BE2C (cell line): ENCODE data around the gene RAB40B.

Experiments used
- DNase-seq: peaks from one replicate; pipeline ENCODE4 v3.0.0-alpha.2; 2020
- H3K27me3 ChIP-seq: fragments of 250-450 bp; sonication (Bioruptor Pico); 2 replicates; pipeline ENCODE4 v1.5.1; 2020; ENCODE audit warnings: mild to moderate bottlenecking
- H3K36me3 ChIP-seq: fragments of 250-450 bp; sonication (Bioruptor Pico); 2 replicates; pipeline ENCODE4 v1.5.1; 2020; ENCODE audit warnings: mild to moderate bottlenecking
- H3K4me1 ChIP-seq: fragments of 250-450 bp; sonication (Bioruptor Pico); 2 replicates; pipeline ENCODE4 v1.5.1; 2020
- H3K4me3 ChIP-seq: 2 replicates; pipeline ENCODE4 v1.5.1; 2011; ENCODE audit warnings: low read depth, low read length
- H3K9me3 ChIP-seq: fragments of 250-450 bp; sonication (Bioruptor Pico); 2 replicates; pipeline ENCODE4 v1.5.1; 2020
- CTCF ChIP-seq: IDR thresholded peaks from 2 replicates; pipeline ENCODE4 v1.5.1; 2012; ENCODE audit warnings: mild to moderate bottlenecking, low read depth, low read length

RAB40B gene

GRCh38 chr17:82666931-82667667 is 31.4 kb downstream of the RAB40B start:
- no peak for DNase-seq
- H3K4me3 ChIP-seq: no peak overlapping the region
- no peak for TF ChIP-seq CTCF
- H3K4me1 ChIP-seq: peaks cover 5% of the 10 kb centered on the region
- H3K36me3 ChIP-seq: no peaks in the 10 kb centered on the region
- H3K27me3 ChIP-seq: no peaks in the 10 kb centered on the region
- H3K9me3 ChIP-seq: no peaks in the 10 kb centered on the region

GRCh38 chr17:82665891-82666290 is 32.6 kb downstream of the RAB40B start:
- TF ChIP-seq CTCF: no peak
- H3K4me1 ChIP-seq: peaks cover 5% of the 10 kb centered on the region
- no peaks in the 10 kb centered on the region for H3K9me3 ChIP-seq
- H3K27me3 ChIP-seq: no peaks in the 10 kb centered on the region
- no peak overlapping the region for H3K4me3 ChIP-seq
- no peak for DNase-seq
- H3K36me3 ChIP-seq: no peaks in the 10 kb centered on the region

GRCh38 chr17:82665217-82665616 is 33.3 kb downstream of the RAB40B start:
- Histone ChIP-seq H3K9me3 (no peaks in the 10 kb centered on the region), H3K4me1 (peaks cover 5% of the 10 kb centered on the region), H3K27me3 (no peaks in the 10 kb centered on the region), H3K36me3 (no peaks in the 10 kb centered on the region), H3K4me3 (no peak overlapping the region)
- no peak for TF ChIP-seq CTCF
- DNase-seq: no peak

- no peaks in the 10 kb centered on the region for H3K36me3 ChIP-seq
- H3K4me3 ChIP-seq: no peak overlapping the region
- H3K9me3 ChIP-seq: no peaks in the 10 kb centered on the region
- peak; percentile 34 for DNase-seq
- TF ChIP-seq CTCF: no peak
- H3K27me3 ChIP-seq: no peaks in the 10 kb centered on the region
- peaks cover 5% of the 10 kb centered on the region for H3K4me1 ChIP-seq
Measured at GRCh38 chr17:82664701-82665182, 33.8 kb downstream of the RAB40B start.

- no peaks in the 10 kb centered on the region for H3K27me3 ChIP-seq
- no peaks in the 10 kb centered on the region for H3K9me3 ChIP-seq
- H3K36me3 ChIP-seq: no peaks in the 10 kb centered on the region
- no peak overlapping the region for H3K4me3 ChIP-seq
- peaks cover 5% of the 10 kb centered on the region for H3K4me1 ChIP-seq
- DNase-seq: no peak
- no peak for TF ChIP-seq CTCF
Measured at GRCh38 chr17:82664276-82664575, 34.3 kb downstream of the RAB40B start.

- no peaks in the 10 kb centered on the region for H3K9me3 ChIP-seq
- H3K27me3 ChIP-seq: no peaks in the 10 kb centered on the region
- no peak overlapping the region for H3K4me3 ChIP-seq
- H3K4me1 ChIP-seq: peaks cover 5% of the 10 kb centered on the region
- H3K36me3 ChIP-seq: no peaks in the 10 kb centered on the region; the same call in 1 of the 2 replicates
- no peak for DNase-seq
- no peak for TF ChIP-seq CTCF
Measured at GRCh38 chr17:82663381-82664275, 34.9 kb downstream of the RAB40B start.
